Parathyroid adenoma (tissue), 2 donors: Measurements from ENCODE around the gene ATF2.

Experiments
- H2AFZ ChIP-seq: fragments of 300-600 bp; sonication (generic); one replicate; pipeline ENCODE4 v1.7.0; 2017; ENCODE audit warnings: antibody characterized with exemption, mild to moderate bottlenecking
- H3K27ac ChIP-seq: fragments of 300-600 bp; sonication (generic); one replicate; pipeline ENCODE4 v1.7.0; 2017
- H3K27me3 ChIP-seq: fragments of 300-600 bp; sonication (generic); one replicate; pipeline ENCODE4 v1.7.0; 2017; ENCODE audit warnings: low read length; ENCODE audit not compliant: control insufficient read depth, insufficient read depth
- H3K36me3 ChIP-seq: fragments of 300-600 bp; sonication (generic); one replicate; pipeline ENCODE4 v1.7.0; 2017; ENCODE audit warnings: low read length; ENCODE audit not compliant: control insufficient read depth, insufficient read depth
- H3K4me1 ChIP-seq: fragments of 300-600 bp; sonication (generic); one replicate; pipeline ENCODE4 v1.7.0; 2017; ENCODE audit warnings: control low read depth
- H3K4me2 ChIP-seq: fragments of 300-600 bp; sonication (generic); one replicate; pipeline ENCODE4 v1.7.0; 2017; ENCODE audit warnings: low read length
- H3K4me3 ChIP-seq: fragments of 300-600 bp; sonication (generic); one replicate; pipeline ENCODE4 v1.7.0; 2017; ENCODE audit warnings: low read depth, low read length
- H3K79me2 ChIP-seq: fragments of 300-600 bp; sonication (generic); one replicate; pipeline ENCODE4 v1.7.0; 2017; ENCODE audit warnings: control low read depth
- H3K9ac ChIP-seq: fragments of 300-600 bp; sonication (generic); one replicate; pipeline ENCODE4 v1.7.0; 2017; ENCODE audit warnings: mild to moderate bottlenecking
- H3K9me3 ChIP-seq: fragments of 300-600 bp; sonication (generic); one replicate; pipeline ENCODE4 v1.7.0; 2017; ENCODE audit warnings: low read length; ENCODE audit not compliant: control insufficient read depth
- CTCF ChIP-seq: fragments of 300-600 bp; sonication (generic); IDR thresholded peaks from one replicate; pipeline ENCODE4 v1.7.0; 2017; ENCODE audit warnings: antibody characterized with exemption, mild to moderate bottlenecking
- donor health status: primary hyperparathyroidism.

ATF2 gene

GRCh38 chr2:175156534-175156933 lies 11.5 kb downstream of the ATF2 start:
- no peak for TF ChIP-seq CTCF
- Histone ChIP-seq H3K4me3 (no peak overlapping the region), H3K27me3 (no peaks in the 10 kb centered on the region), H3K36me3 (no peaks in the 10 kb centered on the region), H3K9me3 (no peaks in the 10 kb centered on the region), H3K4me2 (no peak overlapping the region), H3K4me1 (no peaks in the 10 kb centered on the region), H3K9ac (no peak overlapping the region), H3K79me2 (peaks cover 67% of the 10 kb centered on the region), H3K27ac (no peak overlapping the region), H2AFZ (no peak overlapping the region)

DNA sequence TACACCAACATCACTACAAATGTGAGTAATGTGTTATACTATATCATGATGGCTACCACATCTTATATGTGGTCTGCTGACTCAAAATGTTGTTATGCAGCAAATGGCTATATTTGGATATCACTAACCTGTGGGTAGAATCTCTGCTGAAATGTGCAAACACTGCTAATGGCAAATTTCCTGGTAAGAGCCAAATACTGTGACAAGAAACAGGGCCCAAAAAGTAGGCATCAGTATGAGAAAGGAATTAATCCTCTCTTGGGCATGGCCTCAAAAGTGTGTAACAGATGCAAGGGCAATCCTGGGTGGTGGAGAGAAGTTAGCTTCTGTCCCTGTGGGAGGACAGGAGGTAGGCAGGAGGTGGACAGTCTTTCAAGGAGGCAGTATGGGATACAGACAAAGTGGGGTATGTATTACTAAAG lies 13.3 kb downstream of the ATF2 start:
- no peak overlapping the region for H2AFZ ChIP-seq

DNA sequence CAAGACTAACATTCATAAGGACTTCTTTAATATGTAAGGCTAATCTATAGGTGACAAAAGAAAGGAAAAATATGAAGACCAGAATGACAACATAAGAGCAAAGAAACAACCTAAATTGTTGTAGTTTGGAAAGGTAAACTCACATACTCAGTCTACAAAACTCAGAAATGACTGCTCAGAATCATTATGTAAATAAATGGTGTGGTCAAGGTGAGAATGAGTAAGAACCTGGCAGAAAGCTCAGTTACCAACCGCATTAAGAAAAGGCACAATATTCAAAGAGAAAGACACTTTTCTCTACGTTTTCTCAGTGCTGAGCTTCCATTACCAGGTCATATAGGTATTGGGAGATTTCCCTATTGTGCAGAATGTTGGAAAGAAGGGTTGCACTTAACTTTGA lies 15.8 kb downstream of the ATF2 start:
- no peak overlapping the region for H3K27ac ChIP-seq
- peaks cover 49% of the 10 kb centered on the region for H3K79me2 ChIP-seq
- no peaks in the 10 kb centered on the region for H3K36me3 ChIP-seq

More for the DNA sequence above, 13.3 kb downstream of the ATF2 start:
- Histone ChIP-seq H3K79me2 (peaks cover 56% of the 10 kb centered on the region), H3K9me3 (no peaks in the 10 kb centered on the region), H3K9ac (no peak overlapping the region), H3K4me1 (no peaks in the 10 kb centered on the region), H3K27ac (no peak overlapping the region), H3K36me3 (no peaks in the 10 kb centered on the region), H3K27me3 (no peaks in the 10 kb centered on the region), H3K4me2 (no peak overlapping the region), H3K4me3 (no peak overlapping the region)
- TF ChIP-seq CTCF, result no peak

DNA sequence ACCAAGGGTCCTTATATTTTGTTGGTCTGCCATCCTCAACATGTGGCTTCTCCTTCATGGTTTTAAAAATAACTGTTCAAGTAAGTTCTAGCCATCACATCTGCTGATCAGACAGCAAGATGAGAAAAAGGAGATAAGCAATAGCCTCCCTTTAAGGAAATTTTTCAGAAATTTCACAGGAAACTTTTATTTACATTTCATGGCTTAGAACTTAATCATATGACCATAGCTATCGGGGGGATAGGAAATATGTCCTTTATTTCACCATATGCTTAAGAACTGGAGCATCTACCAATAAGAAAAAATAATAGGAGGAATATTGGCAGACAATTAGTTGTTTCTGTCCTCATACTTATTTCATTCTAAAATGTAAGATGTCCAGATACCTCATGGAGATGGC lies 16.2 kb downstream of the ATF2 start:
- Histone ChIP-seq H3K4me2 (no peak overlapping the region), H3K9ac (no peak overlapping the region), H3K27ac (no peak overlapping the region), H3K4me1 (peaks cover 10% of the 10 kb centered on the region), H3K79me2 (peaks cover 44% of the 10 kb centered on the region), H3K36me3 (no peaks in the 10 kb centered on the region), H3K4me3 (no peak overlapping the region), H3K27me3 (no peaks in the 10 kb centered on the region), H2AFZ (no peak overlapping the region), H3K9me3 (no peaks in the 10 kb centered on the region)
- no peak for TF ChIP-seq CTCF

More for the DNA sequence above, 15.8 kb downstream of the ATF2 start:
- no peak overlapping the region for H3K4me2 ChIP-seq
- no peak for TF ChIP-seq CTCF
- H2AFZ ChIP-seq, result no peak overlapping the region
- H3K4me1 ChIP-seq, result peaks cover 10% of the 10 kb centered on the region
- no peak overlapping the region for H3K9ac ChIP-seq
- no peak overlapping the region for H3K4me3 ChIP-seq
- no peaks in the 10 kb centered on the region for H3K27me3 ChIP-seq
- H3K9me3 ChIP-seq, result no peaks in the 10 kb centered on the region

GRCh38 chr2:175147186-175147585 lies 20.8 kb downstream of the ATF2 start:
- no peak for TF ChIP-seq CTCF
- no peak overlapping the region for H3K9ac ChIP-seq

More at GRCh38 chr2:175147186-175147585, 20.8 kb downstream of the ATF2 start:
- Histone ChIP-seq H3K4me3 (no peak overlapping the region), H3K36me3 (no peaks in the 10 kb centered on the region), H3K79me2 (peaks cover 25% of the 10 kb centered on the region), H2AFZ (no peak overlapping the region), H3K9me3 (no peaks in the 10 kb centered on the region), H3K4me2 (no peak overlapping the region), H3K27ac (no peak overlapping the region), H3K27me3 (no peaks in the 10 kb centered on the region), H3K4me1 (peaks cover 10% of the 10 kb centered on the region)
